Activated CD4-positive, alpha-beta T cell treated with anti-CD3 and anti-CD28 coated beads, Interleukin-2, amount 50 U/mL, for 48 hours (primary cell): Measurements from ENCODE around the gene CYREN.

Experiments
- DNase-seq, 2 experiments: peaks; one replicate each; pipeline ENCODE4 v3.0.0-alpha.2; 2020

CYREN gene

DNA sequence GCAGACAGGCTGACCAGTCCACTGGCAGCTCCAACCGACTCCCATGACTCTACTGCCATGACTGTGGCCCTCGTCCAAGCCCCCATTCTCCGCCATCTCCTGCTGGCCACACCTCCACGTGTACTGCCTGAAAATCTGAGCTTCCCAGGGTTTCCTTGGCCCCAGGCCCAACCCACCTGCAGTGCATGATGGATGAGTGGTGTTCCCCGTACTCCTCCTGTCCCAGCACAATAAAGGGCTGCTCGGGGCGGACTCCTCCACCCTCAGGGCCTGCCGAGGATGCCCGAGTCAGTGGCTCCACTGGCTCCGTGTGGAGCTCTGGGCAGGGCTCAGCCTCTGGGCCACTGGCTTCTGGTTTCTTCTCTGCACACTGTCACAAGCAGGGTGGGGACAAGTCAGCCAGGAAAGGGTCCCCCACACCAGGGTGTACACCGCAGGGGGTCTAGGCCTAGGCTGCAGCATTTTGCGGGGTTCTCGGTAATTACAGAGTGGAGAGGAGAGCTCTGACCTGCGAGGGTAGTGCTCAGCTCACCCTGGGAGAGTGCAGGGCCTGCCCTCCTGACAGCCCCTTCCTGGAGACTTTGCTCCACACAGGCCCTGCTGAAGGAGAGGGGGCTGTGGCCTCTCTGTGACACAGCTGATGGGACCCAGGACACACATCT, 25.6 kb upstream of the CYREN start:
- DNase-seq = no peak

GRCh38 chr7:135195156-135195555, 24.6 kb upstream of the CYREN start:
- no peak for DNase-seq

DNA sequence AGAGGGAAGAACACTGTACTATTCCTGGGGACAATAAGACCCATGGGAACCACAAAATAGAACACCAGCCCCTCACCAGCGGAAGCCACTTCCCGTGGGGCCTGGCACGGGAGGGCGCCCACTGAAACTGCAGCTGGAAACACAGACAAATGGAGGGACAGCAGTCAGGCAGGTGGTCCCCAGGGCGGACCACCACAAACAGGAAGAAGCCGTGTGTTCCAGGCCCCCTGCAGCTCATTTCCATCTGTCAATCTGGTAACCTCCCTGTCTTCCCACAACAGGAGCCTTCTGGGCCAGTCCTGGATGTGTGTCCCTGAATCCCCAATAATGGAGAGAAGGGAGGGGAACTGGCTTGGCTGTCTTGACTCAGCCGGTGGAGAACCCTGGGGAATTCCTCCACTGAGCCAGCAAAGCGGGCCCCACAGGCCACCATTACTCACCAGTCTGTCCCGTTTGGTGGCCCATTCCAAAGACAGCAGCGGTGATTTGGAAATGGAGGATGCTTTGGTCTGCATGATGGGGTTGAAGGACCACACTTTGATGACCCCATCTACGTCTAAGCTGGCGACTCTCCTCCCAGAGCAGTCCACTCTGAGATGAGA, 24.1 kb upstream of the CYREN start:
- DNase-seq = no peak

DNA sequence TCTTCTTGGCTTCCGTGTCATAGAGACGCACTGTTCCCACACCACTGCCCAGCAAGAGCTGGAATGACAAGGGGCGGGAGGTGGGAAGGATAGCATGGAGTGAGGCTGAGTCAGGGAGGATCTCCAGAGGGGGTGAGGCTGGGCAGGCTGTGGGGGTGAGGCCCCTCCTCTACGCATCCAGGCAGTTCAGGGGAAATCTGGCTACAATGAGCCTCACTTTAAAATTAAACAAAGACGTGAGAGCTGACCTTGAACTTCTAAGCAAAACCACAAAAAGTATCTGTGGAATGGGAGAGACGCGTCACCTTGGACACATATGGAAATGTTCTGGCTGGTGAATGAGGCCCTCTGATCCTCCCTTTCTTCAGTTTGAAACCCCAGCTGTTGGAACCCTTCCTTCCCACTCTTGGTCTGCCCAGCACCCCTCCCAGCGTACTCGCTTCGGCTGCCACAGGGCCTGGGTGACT, 23.1 kb upstream of the CYREN start:
- no peak for DNase-seq

- DNase-seq = no peak
These were observed 22.5 kb upstream of the CYREN start for GRCh38 chr7:135192914-135193536.

GRCh38 chr7:135190703-135191102, 20.2 kb upstream of the CYREN start:
- no peak for DNase-seq

DNA sequence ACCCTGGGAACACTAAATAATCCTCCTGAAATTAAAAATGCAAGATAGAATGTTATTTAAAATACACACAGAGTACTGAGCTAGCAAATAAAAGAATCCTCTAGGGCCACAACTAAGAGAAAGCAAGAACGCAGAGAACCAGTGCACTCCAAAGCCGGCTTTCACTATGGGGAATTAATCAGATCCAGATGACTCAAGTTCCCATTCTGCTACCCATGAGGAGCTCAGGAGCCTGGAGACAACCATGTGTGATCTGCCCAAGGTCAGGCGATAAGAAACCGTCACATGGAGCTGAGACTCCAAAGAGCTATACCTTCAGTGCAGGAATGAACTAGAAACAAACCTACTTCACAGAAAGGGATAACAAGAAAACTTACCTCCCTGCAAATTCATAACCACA, 19.5 kb upstream of the CYREN start:
- no peak for DNase-seq

GRCh38 chr7:135189221-135189662, 18.7 kb upstream of the CYREN start:
- no peak for DNase-seq

GRCh38 chr7:135188298-135188984, 17.9 kb upstream of the CYREN start:
- DNase-seq = no peak

GRCh38 chr7:135186841-135187253, 16.3 kb upstream of the CYREN start:
- peak in 1 of 2 experiments; percentile 46 for DNase-seq

- no peak for DNase-seq
These were observed 15.7 kb upstream of the CYREN start for GRCh38 chr7:135186261-135186540.

DNA sequence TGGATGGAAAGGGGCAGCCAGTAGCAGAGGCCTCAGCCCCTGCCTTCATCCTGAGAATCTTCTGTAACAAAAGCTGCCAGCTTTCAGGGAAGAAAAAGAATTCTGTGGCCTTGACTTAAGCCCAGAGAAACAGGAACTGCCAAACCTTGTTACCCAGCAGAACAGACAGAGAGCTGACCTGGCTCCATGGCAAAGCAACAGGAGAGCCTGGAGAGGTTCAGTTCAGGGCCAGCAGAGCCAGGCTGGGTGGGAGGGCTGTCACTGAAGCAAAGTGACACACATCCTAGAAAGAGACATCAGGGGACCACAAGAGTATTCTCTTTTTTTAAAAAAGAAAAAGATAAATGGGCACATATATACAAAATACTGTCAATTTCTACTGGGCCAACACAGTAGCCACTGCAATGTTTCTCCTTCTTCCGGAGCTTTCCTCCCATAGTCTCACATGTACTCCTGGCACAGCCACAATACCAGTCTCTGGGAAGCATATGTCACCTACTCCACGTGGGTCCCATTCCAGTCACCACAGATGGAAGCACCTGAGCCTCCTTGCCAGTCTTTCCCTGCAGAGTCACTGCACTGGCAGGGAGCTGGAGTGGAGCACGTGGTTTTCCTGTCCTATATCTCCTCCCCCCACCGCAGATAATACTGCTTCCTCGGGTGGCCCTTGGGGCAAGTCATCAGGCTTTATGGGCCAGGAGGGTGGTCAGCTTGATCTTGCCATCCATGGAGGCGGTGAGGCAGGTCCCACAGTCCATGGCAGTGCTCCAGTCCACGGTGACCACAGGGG, 15.2 kb upstream of the CYREN start:
- no peak for DNase-seq

- no peak for DNase-seq
These were observed 13.8 kb upstream of the CYREN start for GRCh38 chr7:135184254-135184841.

DNA sequence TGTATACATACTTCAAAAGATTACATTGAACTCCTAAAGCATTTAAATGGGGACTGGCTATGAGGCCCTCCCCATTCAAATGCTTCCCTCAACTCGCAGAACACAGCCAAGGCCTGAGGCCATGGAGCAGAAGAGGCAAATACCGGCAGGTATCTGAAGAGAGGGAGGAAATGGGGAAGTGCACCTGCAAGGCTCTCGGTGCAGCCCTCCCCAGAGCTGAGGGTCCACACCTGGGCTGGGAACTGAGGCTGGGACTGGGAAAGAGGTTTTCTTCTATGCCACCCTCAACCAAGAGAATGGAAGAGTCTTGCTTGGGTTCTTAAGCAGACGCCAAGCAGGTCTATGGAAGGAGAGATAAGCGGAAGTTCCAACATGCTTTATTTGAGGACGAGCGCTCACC, 13.0 kb upstream of the CYREN start:
- no peak for DNase-seq

- DNase-seq = no peak
These were observed 11.6 kb upstream of the CYREN start for GRCh38 chr7:135181929-135182678.

- no peak for DNase-seq
These were observed 10.9 kb upstream of the CYREN start for GRCh38 chr7:135181261-135181928.

DNA sequence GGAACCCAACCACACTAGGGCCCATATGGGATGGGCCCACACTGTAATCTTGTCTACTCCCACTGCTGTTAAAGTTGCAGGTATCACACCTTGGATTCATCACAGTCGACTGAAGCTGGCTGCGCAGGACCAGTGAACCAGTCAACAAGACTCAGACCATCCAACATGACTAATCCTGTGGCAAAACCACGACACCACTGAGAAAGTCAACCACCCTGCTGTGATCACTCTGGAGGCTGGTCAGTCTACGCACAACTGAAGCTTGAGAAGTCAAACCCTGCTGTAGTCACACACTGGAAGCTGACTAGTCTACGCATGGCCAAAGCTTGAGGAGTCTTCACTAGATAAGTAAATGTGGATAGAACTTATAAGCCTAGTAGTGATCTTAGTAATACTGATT, 9.6 kb upstream of the CYREN start:
- DNase-seq = no peak

- DNase-seq = no peak
These were observed 8.9 kb upstream of the CYREN start for GRCh38 chr7:135179321-135179925.

GRCh38 chr7:135178364-135178763, 7.9 kb upstream of the CYREN start:
- DNase-seq = no peak

GRCh38 chr7:135177028-135177696, 6.7 kb upstream of the CYREN start:
- no peak for DNase-seq
